Stimulated activated CD8-positive, alpha-beta memory T cell treated with anti-CD3 and anti-CD28 coated beads, Interleukin-2, amount 100 ng/mL, for 1 hour (primary cell): Measurements from ENCODE around the gene RGMA.
"Not testable (repeated sequence)": the region's sequence is repeated elsewhere in the genome, so short reads cannot be mapped to it uniquely, and the experiment has no call there.

ENCODE experiments used
- DNase-seq, 2 donors: peaks; one replicate each; pipeline ENCODE4 v3.0.0-alpha.2; 2020; ENCODE audit warnings: low read depth in 2 of 2

Gene RGMA

GRCh38 chr15:93066834-93067648 lies 22.0 kb downstream of the RGMA start:
- DNase-seq = no peak

GRCh38 chr15:93066224-93066681 lies 22.8 kb downstream of the RGMA start:
- no peak for DNase-seq

- no peak for DNase-seq
These were observed 23.4 kb downstream of the RGMA start for GRCh38 chr15:93065641-93066045.

GRCh38 chr15:93063796-93064690 lies 25.0 kb downstream of the RGMA start:
- DNase-seq = no peak

- no peak for DNase-seq
These were observed 25.7 kb downstream of the RGMA start for GRCh38 chr15:93063262-93063671.

GRCh38 chr15:93062628-93063261 lies 26.3 kb downstream of the RGMA start:
- DNase-seq = not testable (repeated sequence)

GRCh38 chr15:93060336-93061248 lies 28.4 kb downstream of the RGMA start:
- DNase-seq = no peak

- DNase-seq = no peak
These were observed 29.6 kb downstream of the RGMA start for GRCh38 chr15:93059442-93059841.

GRCh38 chr15:93058904-93059427 lies 30.0 kb downstream of the RGMA start:
- DNase-seq = no peak

GRCh38 chr15:93058128-93058527 lies 30.9 kb downstream of the RGMA start:
- no peak for DNase-seq

GRCh38 chr15:93057618-93058017 lies 31.4 kb downstream of the RGMA start:
- no peak for DNase-seq

- DNase-seq = no peak
These were observed 32.2 kb downstream of the RGMA start for GRCh38 chr15:93056836-93057235.

- no peak for DNase-seq
These were observed 33.8 kb downstream of the RGMA start for GRCh38 chr15:93055211-93055610.

- no peak for DNase-seq
These were observed 36.7 kb downstream of the RGMA start for GRCh38 chr15:93052090-93052879.

- no peak for DNase-seq
These were observed 37.5 kb downstream of the RGMA start for GRCh38 chr15:93051236-93052089.

GRCh38 chr15:93050648-93051047 lies 38.4 kb downstream of the RGMA start:
- DNase-seq = no peak

GRCh38 chr15:93049914-93050578 lies 39.0 kb downstream of the RGMA start:
- no peak for DNase-seq

- DNase-seq = no peak
These were observed 39.8 kb downstream of the RGMA start for GRCh38 chr15:93049233-93049632.

GRCh38 chr15:93048759-93049161 lies 40.3 kb downstream of the RGMA start:
- DNase-seq = no peak
